Measurements from ENCODE around the gene ZNF136. TPM values are rescaled to one million over a fixed set of nuclear protein-coding genes. Genes with fewer than 3 reads are reported as not detected.

The ZNF136 gene
- polyA plus RNA-seq (ENCODE audit: low read depth in 6 of 6): 10 to 100 TPM; 21.6 to 33.2 (median 25.2) TPM

DNA sequence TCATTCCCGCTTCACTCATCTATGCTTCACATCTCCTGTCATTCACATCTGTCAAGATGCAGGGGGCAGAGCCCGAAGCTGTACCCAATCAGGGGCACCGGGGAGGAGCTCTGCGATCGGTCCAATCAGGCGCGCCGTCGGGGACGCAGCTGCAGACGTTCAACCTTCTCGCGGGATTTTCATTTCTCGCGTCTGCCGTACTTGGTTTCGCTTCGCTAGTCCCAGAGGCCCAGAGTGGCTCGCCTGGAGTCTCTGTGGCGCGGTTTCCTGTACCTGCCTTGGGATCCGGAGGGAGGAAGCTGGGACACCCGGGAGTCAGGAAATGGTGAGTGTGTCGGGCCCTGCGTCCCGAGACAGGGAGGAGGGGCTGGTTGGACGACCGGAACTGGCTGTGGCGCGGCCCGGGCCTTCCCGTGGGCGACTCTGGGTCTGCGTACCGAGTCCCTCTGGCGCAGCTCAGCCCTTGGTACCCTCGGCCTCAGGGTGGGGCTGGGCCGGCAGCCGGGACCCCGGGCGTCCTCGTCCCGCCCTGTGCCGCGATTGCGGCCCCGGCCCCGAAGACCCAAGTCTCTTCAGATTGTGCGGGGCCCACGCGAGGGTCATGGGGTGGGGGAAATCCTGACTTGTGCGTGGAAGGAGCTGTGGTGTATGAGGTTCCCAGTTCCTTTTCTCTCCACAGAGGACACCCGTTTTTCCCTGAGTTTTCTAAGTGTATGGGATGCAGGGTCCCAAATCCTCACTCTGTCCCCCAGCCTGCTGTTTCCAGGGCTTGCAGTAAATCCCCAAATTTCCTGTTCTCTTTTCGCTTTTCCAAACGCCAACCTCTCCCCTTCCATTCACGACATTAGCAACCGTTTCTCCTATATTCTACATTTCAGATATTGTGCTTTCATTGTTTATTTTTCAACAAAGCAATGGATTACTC lies at the start of gene ZNF136:
TSS of gene ZNF136 (plus strand) at position 215 of the 925 bp plus-strand sequence. CDS start at position 323, 108 bp downstream.
- no peaks in the 10 kb centered on the region for H3K27me3 Mint-ChIP-seq
- H3K27ac Mint-ChIP-seq: peak within 1 kb of the TSS; percentile 97 to 100 (median 100)
- peak within 1 kb of the TSS; percentile 90 to 100 (median 97) for H3K4me3 Mint-ChIP-seq
- peaks cover 24 to 53% (median 38%) of the 10 kb centered on the region in 3 donors for H3K4me1 Mint-ChIP-seq
- H3K36me3 Mint-ChIP-seq: peaks cover 0 to 12% of the 10 kb centered on the region in 2 donors
- H3K9me3 Mint-ChIP-seq: no peaks in the 10 kb centered on the region
- ATAC-seq (ENCODE audit: low read depth in 2 of 2) (peak; percentile 98), DNase-seq (peak; percentile 88)

DNA sequence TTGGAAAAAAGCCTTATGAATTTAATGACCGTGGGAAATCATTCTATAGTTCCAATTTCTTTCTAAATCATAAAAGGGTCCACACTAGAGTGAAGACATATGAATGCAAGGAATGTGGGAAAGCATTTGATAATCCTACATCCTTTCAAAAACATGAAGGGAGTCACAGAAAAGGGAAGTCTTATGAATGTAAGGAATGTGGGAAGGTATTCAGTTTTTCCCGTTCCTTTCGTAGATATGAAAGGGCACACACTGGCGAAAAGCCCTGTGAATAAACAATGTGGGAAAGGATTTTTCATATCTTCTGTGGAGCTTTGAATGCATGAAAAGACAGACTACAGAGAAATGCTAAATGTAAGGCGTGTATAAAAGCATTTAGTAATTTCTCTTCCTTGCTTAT lies 49.8 kb upstream of the ZNF136 start:
- DNase-seq: no peak
- no peak overlapping the region for H3K4me3 Mint-ChIP-seq
- H3K27ac Mint-ChIP-seq: no peak overlapping the region
- H3K9me3 Mint-ChIP-seq: peaks cover 0 to 5% (median 0%) of the 10 kb centered on the region in 7 donors
- peaks cover 7 to 12% of the 10 kb centered on the region in 2 donors for H3K36me3 Mint-ChIP-seq
- H3K27me3 Mint-ChIP-seq: no peaks in the 10 kb centered on the region
- no peaks in the 10 kb centered on the region for H3K4me1 Mint-ChIP-seq
- ATAC-seq (ENCODE audit: low read depth in 2 of 2): no peak

DNA sequence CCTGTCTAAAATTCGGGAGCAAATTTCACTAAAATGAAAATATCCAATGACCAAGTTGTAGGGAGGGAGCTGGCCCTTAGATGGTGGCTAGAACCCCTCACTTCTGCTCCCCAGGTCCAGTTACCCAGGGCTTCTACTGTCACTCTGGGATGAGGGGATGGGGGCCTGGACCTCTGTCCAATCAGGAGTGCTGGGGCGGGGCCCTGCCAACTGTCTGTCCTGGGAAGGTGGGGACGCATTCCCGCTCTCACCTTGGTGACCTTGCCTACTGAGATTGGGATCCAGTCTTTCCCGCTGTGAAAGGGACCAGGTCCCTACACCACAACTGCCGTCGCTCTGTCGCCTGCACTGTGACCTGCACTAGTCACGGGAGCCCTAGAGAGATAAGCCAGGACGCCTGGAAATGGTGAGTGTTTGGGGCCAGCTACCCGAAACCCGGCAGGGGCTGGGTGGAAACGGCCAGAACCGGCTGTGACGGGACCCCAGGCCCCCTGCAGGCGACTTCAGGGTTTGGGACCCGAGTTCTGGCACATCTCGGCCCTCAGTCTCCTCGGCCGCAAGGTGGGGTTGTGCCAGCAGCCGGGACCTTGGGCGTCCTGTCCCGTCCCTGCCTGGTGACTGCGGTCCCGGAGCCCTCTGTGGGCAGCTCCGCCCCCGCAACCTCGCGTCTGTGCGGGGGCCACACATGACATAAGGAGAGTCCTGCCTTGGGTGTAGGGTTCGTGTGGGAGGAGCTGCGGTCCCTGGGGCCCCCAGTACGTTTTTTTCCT lies 45.5 kb upstream of the ZNF136 start:
- Mint-ChIP-seq H3K27me3 (no peaks in the 10 kb centered on the region), H3K4me1 (no peaks in the 10 kb centered on the region), H3K9me3 (peaks cover 0 to 5% (median 0%) of the 10 kb centered on the region in 7 donors), H3K36me3 (peaks cover 1 to 2% of the 10 kb centered on the region in 2 donors), H3K27ac (no peak overlapping the region), H3K4me3 (no peak overlapping the region)
- ATAC-seq (ENCODE audit: low read depth in 2 of 2) (no peak), DNase-seq (no peak)

GRCh38 chr19:12126707-12127106 lies 36.2 kb upstream of the ZNF136 start:
- no peak overlapping the region for H3K27ac Mint-ChIP-seq
- DNase-seq: no peak

DNA sequence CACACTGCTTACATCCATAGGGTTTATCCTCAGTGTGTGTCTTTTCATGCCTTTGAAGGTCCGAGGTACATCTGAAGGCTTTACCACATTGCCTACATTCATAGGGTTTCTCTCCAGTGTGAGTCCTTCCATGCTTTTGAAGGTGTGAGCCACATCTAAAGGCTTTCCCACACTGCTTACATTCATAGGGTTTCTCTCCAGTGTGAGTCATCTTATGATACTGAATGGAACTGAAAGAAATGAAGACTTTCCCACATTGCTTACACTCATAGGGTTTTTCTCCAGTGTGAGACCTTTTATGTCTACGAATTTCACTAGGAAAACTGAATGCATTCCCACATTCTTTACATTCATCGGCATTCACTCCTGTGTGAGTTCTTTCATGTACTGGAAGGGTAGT lies 29.8 kb upstream of the ZNF136 start:
- peaks cover 27 to 29% of the 10 kb centered on the region in 2 donors for H3K36me3 Mint-ChIP-seq

More at GRCh38 chr19:12126707-12127106, 36.2 kb upstream of the ZNF136 start:
- Mint-ChIP-seq H3K36me3 (peaks cover 0 to 8% of the 10 kb centered on the region in 2 donors), H3K9me3 (peaks cover 0 to 10% (median 4%) of the 10 kb centered on the region in 7 donors), H3K27me3 (no peaks in the 10 kb centered on the region), H3K4me3 (no peak overlapping the region), H3K4me1 (no peaks in the 10 kb centered on the region)
- ATAC-seq (ENCODE audit: low read depth in 2 of 2): no peak

DNA sequence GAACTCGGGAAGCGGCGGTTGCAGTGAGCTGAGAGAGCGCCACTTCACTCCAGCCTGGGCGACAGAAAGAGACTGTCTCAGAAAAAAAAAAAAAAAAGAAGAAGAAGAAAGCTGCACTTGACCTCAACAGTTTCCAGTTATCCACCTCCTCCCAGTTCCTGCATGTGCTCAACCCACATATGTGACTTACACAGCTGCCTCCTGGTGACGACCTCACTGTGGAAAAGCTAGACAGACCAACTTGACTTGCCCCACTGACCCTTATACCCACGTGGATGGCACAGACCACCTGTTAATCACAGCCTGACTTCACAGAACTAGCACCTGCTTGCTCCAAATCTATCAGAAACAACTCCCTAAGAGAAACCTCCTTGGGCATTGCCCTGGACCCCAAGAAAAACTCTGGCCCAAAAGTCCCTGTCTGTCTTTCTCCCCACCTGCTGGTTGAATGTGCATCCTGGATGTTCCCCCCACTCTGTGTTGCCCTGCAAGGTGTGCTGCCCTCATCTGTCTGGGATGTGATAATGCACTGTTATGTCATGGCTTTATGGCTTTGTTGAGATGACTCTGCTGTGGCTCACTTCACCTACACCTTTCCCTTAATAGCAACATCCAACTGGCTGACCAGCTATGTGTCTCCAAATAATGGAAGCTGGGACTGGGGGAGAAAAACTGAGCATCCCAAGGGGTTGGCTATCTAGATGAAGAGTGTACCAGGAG lies 25.5 kb upstream of the ZNF136 start:
- H3K27ac Mint-ChIP-seq: peak overlapping the region in 3 of 6 donors; percentile 69 to 73 (median 72)
- no peaks in the 10 kb centered on the region for H3K27me3 Mint-ChIP-seq
- ATAC-seq (ENCODE audit: low read depth in 2 of 2) (peak; percentile 24 to 35), DNase-seq (peak; percentile 43)
- peak overlapping the region in 4 of 8 donors; percentile 7 to 88 (median 42) for H3K4me3 Mint-ChIP-seq
- peaks cover 0 to 16% (median 15%) of the 10 kb centered on the region in 7 donors for H3K9me3 Mint-ChIP-seq
- peaks cover 25 to 42% (median 37%) of the 10 kb centered on the region in 3 donors for H3K4me1 Mint-ChIP-seq
- H3K36me3 Mint-ChIP-seq: peaks cover 16 to 20% of the 10 kb centered on the region in 2 donors

More for the DNA sequence above, 29.8 kb upstream of the ZNF136 start:
- DNase-seq: no peak
- no peak overlapping the region for H3K27ac Mint-ChIP-seq
- ATAC-seq (ENCODE audit: low read depth in 2 of 2): no peak
- peaks cover 7 to 11% (median 9%) of the 10 kb centered on the region in 3 donors for H3K4me1 Mint-ChIP-seq
- H3K4me3 Mint-ChIP-seq: no peak overlapping the region
- peaks cover 0 to 31% (median 25%) of the 10 kb centered on the region in 7 donors for H3K9me3 Mint-ChIP-seq
- no peaks in the 10 kb centered on the region for H3K27me3 Mint-ChIP-seq

DNA sequence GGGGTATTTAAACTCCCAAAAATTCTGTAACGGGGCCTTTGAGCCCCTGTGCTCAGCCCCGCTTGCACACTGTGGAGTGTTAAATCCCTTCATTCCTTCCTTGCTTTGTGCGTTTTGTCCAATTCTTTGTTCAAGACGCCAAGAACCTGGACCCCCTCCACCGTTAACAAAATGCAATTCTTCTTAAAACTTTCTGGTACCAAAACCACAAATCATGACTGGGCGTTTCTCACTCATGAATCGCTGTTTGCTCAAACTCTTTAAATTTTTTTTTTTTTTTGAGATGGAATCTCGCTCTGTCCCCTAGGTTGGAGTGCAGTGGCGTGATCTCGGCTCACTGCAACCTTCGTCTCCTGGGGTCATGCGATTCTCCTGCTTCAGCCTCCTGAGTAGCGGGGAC lies 23.6 kb upstream of the ZNF136 start:
- ATAC-seq (ENCODE audit: low read depth in 2 of 2): no peak
- no peaks in the 10 kb centered on the region for H3K9me3 Mint-ChIP-seq
- DNase-seq: no peak
- H3K36me3 Mint-ChIP-seq: peaks cover 0 to 5% of the 10 kb centered on the region in 2 donors
- H3K4me1 Mint-ChIP-seq: peaks cover 25 to 42% (median 37%) of the 10 kb centered on the region in 3 donors
- H3K4me3 Mint-ChIP-seq: peak overlapping the region; percentile 87 to 99 (median 93)
- H3K27me3 Mint-ChIP-seq: no peaks in the 10 kb centered on the region
- peak overlapping the region in 2 of 6 donors; percentile 24 to 26 for H3K27ac Mint-ChIP-seq

DNA sequence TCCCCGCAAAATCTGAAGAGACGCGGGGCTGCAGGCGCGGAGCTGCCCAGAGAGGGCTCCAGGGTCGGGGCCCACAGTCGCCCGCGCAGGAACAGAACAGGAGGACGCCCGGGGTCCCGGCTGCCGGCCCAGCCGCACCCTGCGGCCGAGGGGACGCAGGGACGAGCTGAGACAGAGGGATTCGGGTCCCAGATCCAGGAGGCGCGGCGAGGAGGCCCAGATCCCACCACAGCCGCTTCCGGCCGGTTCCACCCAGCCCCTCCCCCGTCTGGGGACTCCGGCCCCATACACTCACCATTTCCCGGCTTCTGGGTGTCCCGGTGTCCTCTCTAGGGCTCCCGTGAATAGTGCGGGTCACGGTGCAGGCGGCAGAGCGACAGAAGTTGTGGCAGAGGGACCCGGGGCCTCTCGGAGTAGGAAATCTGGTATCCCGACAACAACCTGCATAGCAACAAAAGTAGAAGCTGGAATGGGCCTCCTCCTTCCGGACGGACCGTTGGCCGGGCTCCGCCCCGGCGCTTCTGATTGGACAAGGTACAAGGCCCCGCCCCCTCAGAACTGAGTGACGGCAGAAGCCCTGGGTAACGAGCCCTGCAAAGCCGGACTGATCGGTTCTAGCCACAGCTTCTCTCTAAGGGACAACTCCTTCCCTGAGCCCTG lies 22.9 kb upstream of the ZNF136 start, which contains the start of gene ZNF20:
TSS of gene ZNF20 (minus strand) at position 466 of the 660 bp plus-strand sequence. CDS start at position 298, 168 bp downstream.
- Mint-ChIP-seq H3K4me1 (peaks cover 25 to 42% (median 37%) of the 10 kb centered on the region in 3 donors), H3K27ac (peak within 1 kb of the TSS; percentile 26 to 94 (median 79)), H3K9me3 (peaks cover 0 to 1% (median 0%) of the 10 kb centered on the region in 7 donors), H3K27me3 (no peaks in the 10 kb centered on the region), H3K36me3 (peaks cover 2 to 5% of the 10 kb centered on the region in 2 donors), H3K4me3 (peak within 1 kb of the TSS; percentile 87 to 99 (median 93))
- ATAC-seq (ENCODE audit: low read depth in 2 of 2) (peak; percentile 85 to 91), DNase-seq (peak; percentile 87)

- H3K4me1 Mint-ChIP-seq: peaks cover 25 to 42% (median 37%) of the 10 kb centered on the region in 3 donors
- DNase-seq (peak; percentile 77), ATAC-seq (ENCODE audit: low read depth in 2 of 2) (peak; percentile 68 to 69)
- H3K36me3 Mint-ChIP-seq: peaks cover 8 to 9% of the 10 kb centered on the region in 2 donors
- peaks cover 3 to 9% (median 7%) of the 10 kb centered on the region in 7 donors for H3K9me3 Mint-ChIP-seq
- H3K4me3 Mint-ChIP-seq: peak overlapping the region; percentile 87 to 99 (median 93)
- no peaks in the 10 kb centered on the region for H3K27me3 Mint-ChIP-seq
- peak overlapping the region; percentile 26 to 94 (median 70) for H3K27ac Mint-ChIP-seq
Measured at GRCh38 chr19:12140545-12141404, 22.1 kb upstream of the ZNF136 start.

DNA sequence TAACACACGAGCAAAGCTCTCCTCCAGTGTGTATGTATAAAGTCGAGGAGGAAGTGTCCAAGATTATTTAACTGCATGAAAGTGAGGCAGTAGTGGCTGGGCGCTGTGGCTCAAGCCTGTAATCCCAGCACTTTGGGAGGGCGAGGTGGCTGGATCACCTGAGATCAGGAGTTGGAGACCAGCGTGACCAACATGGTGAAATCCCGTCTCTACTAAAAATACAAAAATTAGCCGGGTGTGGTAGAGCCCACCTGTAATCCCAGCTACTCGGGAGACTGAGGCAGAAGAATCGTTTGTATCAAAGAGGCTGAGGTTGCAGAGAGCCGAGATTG lies 21.5 kb upstream of the ZNF136 start:
- DNase-seq (no peak), ATAC-seq (ENCODE audit: low read depth in 2 of 2) (no peak)
- H3K36me3 Mint-ChIP-seq: peaks cover 14 to 15% of the 10 kb centered on the region in 2 donors
- no peaks in the 10 kb centered on the region for H3K27me3 Mint-ChIP-seq
- peak overlapping the region in 7 of 8 donors; percentile 48 to 98 (median 88) for H3K4me3 Mint-ChIP-seq
- H3K4me1 Mint-ChIP-seq: peaks cover 25 to 42% (median 37%) of the 10 kb centered on the region in 3 donors
- H3K27ac Mint-ChIP-seq: peak overlapping the region in 4 of 6 donors; percentile 12 to 64 (median 22)
- peaks cover 4 to 13% (median 7%) of the 10 kb centered on the region in 7 donors for H3K9me3 Mint-ChIP-seq

DNA sequence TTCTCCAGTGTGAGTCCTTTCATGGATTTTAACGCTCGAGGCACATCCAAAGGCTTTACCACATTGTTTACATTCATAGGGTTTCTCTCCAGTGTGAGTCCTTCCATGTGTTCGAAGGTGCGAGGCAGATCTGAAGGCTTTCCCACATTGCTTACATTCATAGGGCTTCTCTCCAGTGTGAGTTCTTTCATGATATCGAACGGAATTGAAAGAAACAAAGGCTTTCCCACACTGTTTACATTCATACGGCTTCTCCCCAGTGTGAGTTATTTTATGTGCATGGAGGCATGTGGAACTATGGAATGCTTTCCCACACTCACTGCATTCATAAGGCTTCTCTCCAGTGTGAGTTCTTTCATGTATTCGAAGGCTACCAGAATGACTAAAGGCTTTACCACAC lies 17.5 kb upstream of the ZNF136 start:
- H3K27ac Mint-ChIP-seq: peak overlapping the region in 1 of 6 donors; percentile 43
- H3K36me3 Mint-ChIP-seq: peaks cover 24 to 27% of the 10 kb centered on the region in 2 donors
- no peaks in the 10 kb centered on the region for H3K27me3 Mint-ChIP-seq
- no peak for DNase-seq
- H3K4me3 Mint-ChIP-seq: no peak overlapping the region
- no peak for ATAC-seq (ENCODE audit: low read depth in 2 of 2)
- peaks cover 10 to 12% (median 11%) of the 10 kb centered on the region in 3 donors for H3K4me1 Mint-ChIP-seq
- H3K9me3 Mint-ChIP-seq: peaks cover 4 to 13% (median 7%) of the 10 kb centered on the region in 7 donors
